PC-3 (cell line): ENCODE measurements around the gene JARID2.

ENCODE experiments used
- EZH2 ChIP-seq: fragments of 300-600 bp; sonication (generic); IDR thresholded peaks from one replicate; pipeline ENCODE4 v1.6.1; 2017; ENCODE audit warnings: antibody characterized with exemption, mild to moderate bottlenecking, low read length; ENCODE audit not compliant: unreplicated experiment
- TF ChIP-seq, protein P1 (sequence below): fragments of 300-600 bp; sonication (generic); conservative IDR thresholded peaks from 2 replicates; pipeline ENCODE4 v1.5.1; 2017; ENCODE audit warnings: antibody characterized with exemption, low read depth, mild to moderate bottlenecking, low read length

GRCh38 chr6:15475261-15475660, 229.4 kb downstream of the JARID2 start:
- TF ChIP-seq, protein P1, sequence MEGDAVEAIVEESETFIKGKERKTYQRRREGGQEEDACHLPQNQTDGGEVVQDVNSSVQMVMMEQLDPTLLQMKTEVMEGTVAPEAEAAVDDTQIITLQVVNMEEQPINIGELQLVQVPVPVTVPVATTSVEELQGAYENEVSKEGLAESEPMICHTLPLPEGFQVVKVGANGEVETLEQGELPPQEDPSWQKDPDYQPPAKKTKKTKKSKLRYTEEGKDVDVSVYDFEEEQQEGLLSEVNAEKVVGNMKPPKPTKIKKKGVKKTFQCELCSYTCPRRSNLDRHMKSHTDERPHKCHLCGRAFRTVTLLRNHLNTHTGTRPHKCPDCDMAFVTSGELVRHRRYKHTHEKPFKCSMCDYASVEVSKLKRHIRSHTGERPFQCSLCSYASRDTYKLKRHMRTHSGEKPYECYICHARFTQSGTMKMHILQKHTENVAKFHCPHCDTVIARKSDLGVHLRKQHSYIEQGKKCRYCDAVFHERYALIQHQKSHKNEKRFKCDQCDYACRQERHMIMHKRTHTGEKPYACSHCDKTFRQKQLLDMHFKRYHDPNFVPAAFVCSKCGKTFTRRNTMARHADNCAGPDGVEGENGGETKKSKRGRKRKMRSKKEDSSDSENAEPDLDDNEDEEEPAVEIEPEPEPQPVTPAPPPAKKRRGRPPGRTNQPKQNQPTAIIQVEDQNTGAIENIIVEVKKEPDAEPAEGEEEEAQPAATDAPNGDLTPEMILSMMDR = no peak
- TF ChIP-seq EZH2 = no peak
